Measurements from ENCODE around the gene SYT4. TPM values are rescaled to one million over a fixed set of nuclear protein-coding genes. Genes with fewer than 3 reads are reported as not detected.

Gene SYT4
- total and polyA plus RNA-seq, 2 of the 8 experiments (the other 6 are each of a cell fraction or from before 2014, with no cell fraction given), result 2.4 to 10.2 TPM

- Histone ChIP-seq H2AK5ac (ENCODE audit: low read depth, low read length) (no peak overlapping the region), H3K23ac (ENCODE audit: insufficient read length) (no peak overlapping the region), H2BK12ac (ENCODE audit: low read depth, low read length) (no peak overlapping the region), H3K9ac (replicated peaks in 1 of 4; ENCODE audit: extremely low read depth in 1 of 4, low read depth in 3 of 4, low read length in 3 of 4) (no peak overlapping the region), H4K8ac (ENCODE audit: extremely low read depth, insufficient read depth, low read length) (no peak overlapping the region), H4K20me1 (replicated peaks in 1 of 2; ENCODE audit: control insufficient read depth in 1 of 2, insufficient read depth in 2 of 2, low read length in 2 of 2) (no peaks in the 10 kb centered on the region), H2AFZ (ENCODE audit: low read length) (no peak overlapping the region), H3K9me3 (ENCODE audit: insufficient read depth in 2 of 2, low read depth in 1 of 2, low read length in 1 of 2) (no peaks in the 10 kb centered on the region), H4K5ac (ENCODE audit: insufficient read length, low read depth, low read length) (no peak overlapping the region), H3K4me1 (replicated peaks in 1 of 4; ENCODE audit: control insufficient read depth in 3 of 4, insufficient read depth in 4 of 4, low read length in 3 of 4) (peaks cover 0 to 5% (median 3%) of the 10 kb centered on the region in 4 experiments; a peak in 2 of 7 replicates), H2BK5ac (ENCODE audit: low read depth, low read length) (no peak overlapping the region), H3K79me1 (ENCODE audit: low read depth, low read length) (no peaks in the 10 kb centered on the region), H3K36me3 (ENCODE audit: control insufficient read depth in 2 of 4, insufficient read depth in 4 of 4, low read length in 3 of 4) (no peaks in the 10 kb centered on the region), H3K27ac (ENCODE audit: low read depth, low read length) (no peak overlapping the region), H2BK15ac (ENCODE audit: low read length) (no peak overlapping the region), H3K14ac (ENCODE audit: insufficient read length) (no peak overlapping the region), H2BK120ac (replicated peaks; ENCODE audit: low read depth, low read length) (no peak overlapping the region), H3K4ac (replicated peaks; ENCODE audit: insufficient read length, low read depth, low read length) (no peak overlapping the region), H3K18ac (ENCODE audit: extremely low read depth, low read length) (no peak overlapping the region), H3K23me2 (ENCODE audit: low read depth, low read length) (no peaks in the 10 kb centered on the region), H3K27me3 (replicated peaks in 1 of 4; ENCODE audit: control insufficient read depth in 3 of 4, extremely low read depth in 1 of 4, insufficient read depth in 3 of 4, low read length in 3 of 4) (no peaks in the 10 kb centered on the region), H2BK20ac (ENCODE audit: low read length) (no peak overlapping the region), H3K4me2 (ENCODE audit: insufficient read depth in 1 of 2, low read depth in 2 of 2, low read length in 2 of 2) (peak overlapping the region in 1 of 2 experiments; percentile 84; a peak in 3 of 4 replicates), H3K56ac (replicated peaks; ENCODE audit: insufficient read length, low read depth, low read length) (no peak overlapping the region), H3K4me3 (ENCODE audit: extremely low read depth in 1 of 4, insufficient read depth in 2 of 4, low read depth in 3 of 4, low read length in 4 of 4) (peak overlapping the region in 1 of 4 experiments; percentile 53; a peak in 3 of 8 replicates), H4K91ac (replicated peaks; ENCODE audit: insufficient read length, low read length) (no peak overlapping the region), H3K79me2 (ENCODE audit: control insufficient read depth in 1 of 2, insufficient read depth in 2 of 2, low read length in 2 of 2) (0 out of 4 replicates have a peak, but pooled peaks cover 0 to 6% of the 10 kb centered on the region in 2 experiments)
- ChIA-PET POLR2A (ENCODE audit: partially characterized antibody) (no interaction called here), CTCF (ENCODE audit: partially characterized antibody) (interaction anchor here (0.5 to 2.2 kb wide), 6 partner anchors 29 to 1175 kb away, joined by 3 to 4 read pairs (median 3); no protein-coding TSS in a partner anchor)
- FAIRE-seq, result no peak
- 78% methylated on average over 3 of the region's 3 CpGs; no CpG with 5 or more reads in 1 of the 2 experiments for WGBS, 2 experiments (ENCODE audit: extremely low coverage in 1 of 2, insufficient coverage in 1 of 2, insufficient read length in 1 of 2, insufficient replicate concordance in 2 of 2, low coverage in 1 of 2, low lambda C conversion rate in 2 of 2, missing lambda C conversion rate in 1 of 2)
- no peak for DNase-seq (ENCODE audit: low read depth in 1 of 2, low spot score in 2 of 2)
- TF ChIP-seq CTBP2 (IDR thresholded peaks at IDR 0.05; ENCODE audit: borderline replicate concordance, insufficient read depth, insufficient read length, low read length) (no peak), TBP (IDR thresholded peaks at IDR 0.05; ENCODE audit: low read depth, low read length) (no peak), RXRA (IDR thresholded peaks at IDR 0.05; ENCODE audit: insufficient read depth, low read depth, low read length) (no peak), SP4 (IDR thresholded peaks at IDR 0.05; ENCODE audit: low read length) (no peak), CHD1 (IDR thresholded peaks at IDR 0.05; ENCODE audit: low read depth, low read length) (no peak), KDM5A (IDR thresholded peaks at IDR 0.05; ENCODE audit: low read length) (no peak), CBX5 (IDR thresholded peaks at IDR 0.05; ENCODE audit: low read depth, low read length) (no peak), BACH1 (IDR thresholded peaks at IDR 0.05; ENCODE audit: low read length) (no peak), MAX (IDR thresholded peaks at IDR 0.05) (no peak), EP300 (IDR thresholded peaks at IDR 0.05; ENCODE audit: borderline replicate concordance in 1 of 2, low read depth in 2 of 2, low read length in 2 of 2) (no peak), EZH2 (IDR thresholded peaks at IDR 0.05; ENCODE audit: low read depth, low read length, severe bottlenecking) (no peak), GTF2F1 (IDR thresholded peaks at IDR 0.05; ENCODE audit: borderline replicate concordance, low read depth, low read length) (no peak), RAD21 (IDR thresholded peaks at IDR 0.05 in 1 of 2, conservative IDR thresholded peaks at IDR 0.05 in 1 of 2; ENCODE audit: low read depth in 2 of 2, low read length in 2 of 2) (no peak)
Observed at GRCh38 chr18:43276491-43276890, 799 bp downstream of the SYT4 start.

Measured in H1 (cell line).